DOHH2 (cell line): Measurements from ENCODE around the gene COL1A2.

Source experiments
- EZH2phosphoT487 ChIP-seq: fragments of 200-600 bp; sonication (generic); IDR thresholded peaks from 2 replicates; pipeline ENCODE4 v1.6.1; 2017; ENCODE audit warnings: borderline replicate concordance, mild to moderate bottlenecking, antibody characterized with exemption, low read length, moderate library complexity, mixed read lengths
- TF ChIP-seq, protein P1 (sequence below): fragments of 200-600 bp; sonication (generic); IDR thresholded peaks from one replicate; pipeline ENCODE4 v1.5.1; 2014; ENCODE audit warnings: antibody characterized with exemption, mild to moderate bottlenecking, low read depth, low read length; ENCODE audit not compliant: poor library complexity, severe bottlenecking

DNA sequence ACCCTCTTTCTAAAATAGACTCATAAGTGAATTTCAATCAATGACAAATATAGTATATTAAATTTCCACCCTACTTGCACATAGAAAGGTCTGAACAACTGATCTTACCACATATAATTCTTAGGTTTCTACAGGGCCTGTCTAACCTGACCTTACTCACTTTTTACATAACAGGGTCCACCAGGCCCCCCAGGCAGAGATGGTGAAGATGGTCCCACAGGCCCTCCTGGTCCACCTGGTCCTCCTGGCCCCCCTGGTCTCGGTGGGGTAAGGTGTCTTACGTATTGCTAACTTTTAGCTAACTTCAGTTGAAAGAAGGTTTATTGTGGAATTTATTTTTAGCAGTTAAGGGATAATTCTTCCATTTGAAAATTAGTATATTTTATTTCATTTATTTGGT, 5.3 kb downstream of the COL1A2 start:
- TF ChIP-seq, protein P1, sequence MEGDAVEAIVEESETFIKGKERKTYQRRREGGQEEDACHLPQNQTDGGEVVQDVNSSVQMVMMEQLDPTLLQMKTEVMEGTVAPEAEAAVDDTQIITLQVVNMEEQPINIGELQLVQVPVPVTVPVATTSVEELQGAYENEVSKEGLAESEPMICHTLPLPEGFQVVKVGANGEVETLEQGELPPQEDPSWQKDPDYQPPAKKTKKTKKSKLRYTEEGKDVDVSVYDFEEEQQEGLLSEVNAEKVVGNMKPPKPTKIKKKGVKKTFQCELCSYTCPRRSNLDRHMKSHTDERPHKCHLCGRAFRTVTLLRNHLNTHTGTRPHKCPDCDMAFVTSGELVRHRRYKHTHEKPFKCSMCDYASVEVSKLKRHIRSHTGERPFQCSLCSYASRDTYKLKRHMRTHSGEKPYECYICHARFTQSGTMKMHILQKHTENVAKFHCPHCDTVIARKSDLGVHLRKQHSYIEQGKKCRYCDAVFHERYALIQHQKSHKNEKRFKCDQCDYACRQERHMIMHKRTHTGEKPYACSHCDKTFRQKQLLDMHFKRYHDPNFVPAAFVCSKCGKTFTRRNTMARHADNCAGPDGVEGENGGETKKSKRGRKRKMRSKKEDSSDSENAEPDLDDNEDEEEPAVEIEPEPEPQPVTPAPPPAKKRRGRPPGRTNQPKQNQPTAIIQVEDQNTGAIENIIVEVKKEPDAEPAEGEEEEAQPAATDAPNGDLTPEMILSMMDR, result no peak
- no peak for TF ChIP-seq EZH2phosphoT487
